HG03159 (cell line): ENCODE data around the gene TTN.
"Not testable (repeated sequence)": the region's sequence is repeated elsewhere in the genome, so short reads cannot be mapped to it uniquely, and the experiment has no call there.

Experiments used
- ATAC-seq: cut with Tn5 transposase; IDR thresholded peaks from one replicate; pipeline ENCODE4 v1.9.1; 2021; ENCODE audit warnings: mild to moderate bottlenecking, moderate library complexity; ENCODE audit not compliant: unreplicated experiment

TTN gene

GRCh38 chr2:178679891-178680290 is 127.3 kb downstream of the TTN start:
- no peak for ATAC-seq

- no peak for ATAC-seq
Observed at GRCh38 chr2:178677599-178677998, 129.6 kb downstream of the TTN start.

GRCh38 chr2:178676046-178676445 is 131.2 kb downstream of the TTN start:
- no peak for ATAC-seq

- ATAC-seq = no peak
Observed at GRCh38 chr2:178674122-178674521, 133.1 kb downstream of the TTN start.

- ATAC-seq = no peak
Observed at GRCh38 chr2:178666458-178666857, 140.8 kb downstream of the TTN start.

- ATAC-seq = not testable (repeated sequence)
Observed at GRCh38 chr2:178658480-178658879, 148.7 kb downstream of the TTN start.

GRCh38 chr2:178650554-178650953 is 156.7 kb downstream of the TTN start:
- no peak for ATAC-seq

- no peak for ATAC-seq
Observed at GRCh38 chr2:178644919-178645318, 162.3 kb downstream of the TTN start.

GRCh38 chr2:178641498-178641897 is 165.7 kb downstream of the TTN start:
- no peak for ATAC-seq

GRCh38 chr2:178635897-178636296 is 171.3 kb downstream of the TTN start:
- no peak for ATAC-seq

GRCh38 chr2:178632729-178633128 is 174.5 kb downstream of the TTN start:
- no peak for ATAC-seq

GRCh38 chr2:178630581-178630980 is 176.6 kb downstream of the TTN start:
- ATAC-seq = no peak

- no peak for ATAC-seq
Observed at GRCh38 chr2:178629463-178629862, 177.8 kb downstream of the TTN start.

- ATAC-seq = no peak
Observed at GRCh38 chr2:178628605-178629004, 178.6 kb downstream of the TTN start.

- no peak for ATAC-seq
Observed at GRCh38 chr2:178627401-178627800, 179.8 kb downstream of the TTN start.

GRCh38 chr2:178615969-178616368 is 191.3 kb downstream of the TTN start:
- ATAC-seq = no peak

- no peak for ATAC-seq
Observed at GRCh38 chr2:178602901-178603300, 204.3 kb downstream of the TTN start.

- no peak for ATAC-seq
Observed at GRCh38 chr2:178592655-178593054, 214.6 kb downstream of the TTN start.

- ATAC-seq = no peak
Observed at GRCh38 chr2:178589335-178589734, 217.9 kb downstream of the TTN start.

GRCh38 chr2:178584666-178585065 is 222.6 kb downstream of the TTN start:
- no peak for ATAC-seq

- no peak for ATAC-seq
Observed at GRCh38 chr2:178579006-178579405, 228.2 kb downstream of the TTN start.

- no peak for ATAC-seq
Observed at GRCh38 chr2:178574789-178575188, 232.4 kb downstream of the TTN start.

- no peak for ATAC-seq
Observed at GRCh38 chr2:178568227-178568626, 239.0 kb downstream of the TTN start.

- ATAC-seq = no peak
Observed at GRCh38 chr2:178553047-178553446, 254.2 kb downstream of the TTN start.
